Measurements from ENCODE around the gene CACHD1. TPM values are rescaled to one million over a fixed set of nuclear protein-coding genes. Genes with fewer than 3 reads are reported as not detected.
A peak's percentile ranks its signal among the peaks of the same experiment; 100 is the strongest.

The CACHD1 gene
- polyA plus RNA-seq, 1 of the 3 experiments (the other 2 are of a cell fraction) = 2.2 TPM

DNA sequence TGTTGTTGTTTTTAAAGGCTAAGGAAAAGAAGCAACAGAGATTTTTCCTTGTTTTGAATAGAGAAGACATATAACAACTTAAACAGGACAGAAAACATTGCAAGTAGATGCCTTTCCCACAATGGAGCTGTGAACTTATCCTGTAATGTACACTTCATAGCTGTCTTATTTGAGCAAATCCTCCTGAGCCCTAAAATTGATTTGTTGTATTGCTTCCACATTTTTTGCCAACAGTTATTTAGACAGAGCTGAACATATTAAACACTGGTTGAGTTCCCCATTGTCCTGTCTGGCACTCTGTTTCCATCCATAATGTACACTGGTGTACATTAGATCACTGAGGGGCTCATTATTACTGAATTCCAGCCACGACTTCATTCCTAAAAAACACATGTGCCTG is 32.2 kb downstream of the CACHD1 start (continued):
- TF ChIP-seq, protein P1, sequence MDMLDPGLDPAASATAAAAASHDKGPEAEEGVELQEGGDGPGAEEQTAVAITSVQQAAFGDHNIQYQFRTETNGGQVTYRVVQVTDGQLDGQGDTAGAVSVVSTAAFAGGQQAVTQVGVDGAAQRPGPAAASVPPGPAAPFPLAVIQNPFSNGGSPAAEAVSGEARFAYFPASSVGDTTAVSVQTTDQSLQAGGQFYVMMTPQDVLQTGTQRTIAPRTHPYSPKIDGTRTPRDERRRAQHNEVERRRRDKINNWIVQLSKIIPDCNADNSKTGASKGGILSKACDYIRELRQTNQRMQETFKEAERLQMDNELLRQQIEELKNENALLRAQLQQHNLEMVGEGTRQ (IDR thresholded peaks at IDR 0.05; ENCODE audit: borderline replicate concordance, low read depth, low read length) = no peak
- TF ChIP-seq, protein P2, sequence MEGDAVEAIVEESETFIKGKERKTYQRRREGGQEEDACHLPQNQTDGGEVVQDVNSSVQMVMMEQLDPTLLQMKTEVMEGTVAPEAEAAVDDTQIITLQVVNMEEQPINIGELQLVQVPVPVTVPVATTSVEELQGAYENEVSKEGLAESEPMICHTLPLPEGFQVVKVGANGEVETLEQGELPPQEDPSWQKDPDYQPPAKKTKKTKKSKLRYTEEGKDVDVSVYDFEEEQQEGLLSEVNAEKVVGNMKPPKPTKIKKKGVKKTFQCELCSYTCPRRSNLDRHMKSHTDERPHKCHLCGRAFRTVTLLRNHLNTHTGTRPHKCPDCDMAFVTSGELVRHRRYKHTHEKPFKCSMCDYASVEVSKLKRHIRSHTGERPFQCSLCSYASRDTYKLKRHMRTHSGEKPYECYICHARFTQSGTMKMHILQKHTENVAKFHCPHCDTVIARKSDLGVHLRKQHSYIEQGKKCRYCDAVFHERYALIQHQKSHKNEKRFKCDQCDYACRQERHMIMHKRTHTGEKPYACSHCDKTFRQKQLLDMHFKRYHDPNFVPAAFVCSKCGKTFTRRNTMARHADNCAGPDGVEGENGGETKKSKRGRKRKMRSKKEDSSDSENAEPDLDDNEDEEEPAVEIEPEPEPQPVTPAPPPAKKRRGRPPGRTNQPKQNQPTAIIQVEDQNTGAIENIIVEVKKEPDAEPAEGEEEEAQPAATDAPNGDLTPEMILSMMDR (IDR thresholded peaks at IDR 0.05) = no peak
- TF ChIP-seq GATA2 (CRISPR knock-in tag; IDR thresholded peaks at IDR 0.05) = no peak

DNA sequence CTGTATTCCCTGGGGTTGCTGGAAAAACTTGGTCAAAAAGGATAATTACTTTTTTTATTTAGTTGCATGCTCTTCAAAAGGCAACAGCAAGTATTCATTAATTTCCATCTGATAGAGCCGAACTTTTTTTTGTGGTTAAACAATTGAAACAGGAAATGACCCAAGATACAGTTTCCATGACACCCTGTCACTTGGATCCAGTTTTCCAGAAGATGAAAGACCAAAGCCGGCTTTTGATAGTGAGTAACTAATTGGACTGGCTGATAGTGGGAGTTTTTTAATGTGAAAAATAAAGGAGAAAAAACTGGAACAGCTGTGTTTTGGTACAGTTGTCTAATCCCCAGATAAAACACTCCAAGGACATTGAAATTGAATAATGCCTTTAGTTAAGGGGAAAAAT is 33.0 kb downstream of the CACHD1 start:
- no peaks in the 10 kb centered on the region for H3K9me3 ChIP-seq
- no peak overlapping the region for H3K4me2 ChIP-seq
- POLR2A ChIA-PET = no interaction called here
- peaks cover 4% of the 10 kb centered on the region for H3F3A ChIP-seq (replicated peaks; ENCODE audit: insufficient read depth)
- 34% methylated on average over 2 of the region's 2 CpGs for WGBS (ENCODE audit: low lambda C conversion rate)
- H4K20me1 ChIP-seq (ENCODE audit: insufficient read depth) = no peaks in the 10 kb centered on the region
- H3K79me2 ChIP-seq (ENCODE audit: insufficient read depth) = 0 out of 2 replicates have a peak, but pooled peaks cover 3% of the 10 kb centered on the region
- CTCF ChIA-PET = interaction anchor here (0.6 to 1.7 kb wide), 4 partner anchors 9 to 173 kb away, joined by 3 to 6 read pairs (median 4); no protein-coding TSS in a partner anchor
- no peak overlapping the region for H3K4me3 ChIP-seq (ENCODE audit: low read depth in 2 of 2, low read length in 1 of 2)
- peaks cover 16 to 38% of the 10 kb centered on the region in 2 experiments; a peak in 3 of 4 replicates for H3K4me1 ChIP-seq (ENCODE audit: control insufficient read depth in 1 of 2, insufficient read depth in 2 of 2, low read depth in 1 of 2, low read length in 1 of 2)
- H3K27me3 ChIP-seq (ENCODE audit: insufficient read depth) = no peaks in the 10 kb centered on the region
- DNase-seq = peak; percentile 55
- H3K27ac ChIP-seq (ENCODE audit: low read depth in 2 of 2, low read length in 1 of 2) = peak overlapping the region in 1 of 2 experiments; percentile 86; a peak in 1 of 4 replicates
- H2AFZ ChIP-seq (ENCODE audit: low read depth) = no peak overlapping the region
- H3K9ac ChIP-seq = no peak overlapping the region
- no peaks in the 10 kb centered on the region for H3K36me3 ChIP-seq (replicated peaks in 1 of 2; ENCODE audit: control insufficient read depth in 1 of 2, insufficient read depth in 2 of 2, low read length in 1 of 2)
- H3K9me2 ChIP-seq = no peaks in the 10 kb centered on the region
- no peak for TF ChIP-seq SMC3 (IDR thresholded peaks at IDR 0.05; ENCODE audit: low read depth, low read length)
- no peak for TF ChIP-seq EZH2phosphoT487 (IDR thresholded peaks at IDR 0.05; ENCODE audit: borderline replicate concordance, low read depth)
- TF ChIP-seq MEF2A (IDR thresholded peaks at IDR 0.05; ENCODE audit: borderline replicate concordance, low read depth) = no peak
- TF ChIP-seq GABPA (IDR thresholded peaks at IDR 0.05; ENCODE audit: low read depth) = no peak

DNA sequence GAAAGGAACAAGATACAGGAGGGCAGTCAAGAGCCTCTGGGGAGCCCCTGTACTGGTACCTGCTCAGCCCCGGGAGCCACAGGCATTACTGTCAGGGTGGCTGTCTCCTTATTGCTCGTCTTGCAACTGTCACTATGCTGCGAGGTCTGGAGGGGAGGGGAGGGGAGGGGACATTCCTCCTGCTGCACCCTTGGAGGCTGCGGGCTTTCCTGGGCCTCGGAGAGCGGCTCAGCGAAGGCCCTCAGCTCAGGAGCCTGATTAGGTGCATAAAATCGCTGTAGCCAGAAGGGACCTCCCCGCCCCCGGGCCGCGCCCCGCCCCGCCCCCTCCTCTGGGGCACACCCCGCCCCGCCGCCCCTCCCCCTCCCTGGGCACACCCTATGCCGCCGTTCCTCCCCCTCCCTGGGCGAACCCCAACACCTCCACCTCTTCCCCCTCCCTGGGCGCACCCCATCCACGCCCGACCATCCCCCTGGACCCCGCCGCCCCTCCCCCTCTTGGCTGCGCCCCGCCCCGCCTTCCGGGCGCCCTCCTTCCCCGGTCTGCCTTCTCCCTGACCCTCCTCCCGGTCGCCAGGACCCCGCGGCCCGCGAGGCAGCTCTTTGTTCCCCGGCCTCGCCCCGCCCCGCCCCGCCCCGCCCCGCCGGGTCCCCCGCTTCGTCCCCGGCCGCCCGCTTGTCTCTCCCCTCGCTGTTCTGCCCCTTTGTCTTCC is 35.5 kb downstream of the CACHD1 start:
- TF ChIP-seq, protein P3, sequence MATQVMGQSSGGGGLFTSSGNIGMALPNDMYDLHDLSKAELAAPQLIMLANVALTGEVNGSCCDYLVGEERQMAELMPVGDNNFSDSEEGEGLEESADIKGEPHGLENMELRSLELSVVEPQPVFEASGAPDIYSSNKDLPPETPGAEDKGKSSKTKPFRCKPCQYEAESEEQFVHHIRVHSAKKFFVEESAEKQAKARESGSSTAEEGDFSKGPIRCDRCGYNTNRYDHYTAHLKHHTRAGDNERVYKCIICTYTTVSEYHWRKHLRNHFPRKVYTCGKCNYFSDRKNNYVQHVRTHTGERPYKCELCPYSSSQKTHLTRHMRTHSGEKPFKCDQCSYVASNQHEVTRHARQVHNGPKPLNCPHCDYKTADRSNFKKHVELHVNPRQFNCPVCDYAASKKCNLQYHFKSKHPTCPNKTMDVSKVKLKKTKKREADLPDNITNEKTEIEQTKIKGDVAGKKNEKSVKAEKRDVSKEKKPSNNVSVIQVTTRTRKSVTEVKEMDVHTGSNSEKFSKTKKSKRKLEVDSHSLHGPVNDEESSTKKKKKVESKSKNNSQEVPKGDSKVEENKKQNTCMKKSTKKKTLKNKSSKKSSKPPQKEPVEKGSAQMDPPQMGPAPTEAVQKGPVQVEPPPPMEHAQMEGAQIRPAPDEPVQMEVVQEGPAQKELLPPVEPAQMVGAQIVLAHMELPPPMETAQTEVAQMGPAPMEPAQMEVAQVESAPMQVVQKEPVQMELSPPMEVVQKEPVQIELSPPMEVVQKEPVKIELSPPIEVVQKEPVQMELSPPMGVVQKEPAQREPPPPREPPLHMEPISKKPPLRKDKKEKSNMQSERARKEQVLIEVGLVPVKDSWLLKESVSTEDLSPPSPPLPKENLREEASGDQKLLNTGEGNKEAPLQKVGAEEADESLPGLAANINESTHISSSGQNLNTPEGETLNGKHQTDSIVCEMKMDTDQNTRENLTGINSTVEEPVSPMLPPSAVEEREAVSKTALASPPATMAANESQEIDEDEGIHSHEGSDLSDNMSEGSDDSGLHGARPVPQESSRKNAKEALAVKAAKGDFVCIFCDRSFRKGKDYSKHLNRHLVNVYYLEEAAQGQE (IDR thresholded peaks at IDR 0.05; ENCODE audit: low read depth, low read length) = no peak
- TF ChIP-seq CHD2 (IDR thresholded peaks at IDR 0.05; ENCODE audit: low read length, partially characterized antibody) = peak; percentile 8
- POLR2A ChIA-PET = interaction anchor here (1.4 kb wide), 1 partner anchor 11 kb away, joined by 3 read pairs; no protein-coding TSS in a partner anchor
- WGBS (ENCODE audit: low lambda C conversion rate) = 2% methylated on average over 36 of the region's 51 CpGs

More for the DNA sequence above, 35.5 kb downstream of the CACHD1 start:
- CTCF ChIA-PET = interaction anchor here (1.2 to 2.5 kb wide), 2 partner anchors 9 to 13 kb away, joined by 4 to 7 read pairs; no protein-coding TSS in a partner anchor
- Histone ChIP-seq H3K27me3 (ENCODE audit: insufficient read depth) (no peaks in the 10 kb centered on the region), H3K4me3 (ENCODE audit: low read depth in 2 of 2, low read length in 1 of 2) (peak overlapping the region; percentile 50 to 52), H2AFZ (ENCODE audit: low read depth) (peak overlapping the region; percentile 67; the same call in 1 of the 2 replicates), H3K9me2 (no peaks in the 10 kb centered on the region), H3K36me3 (replicated peaks in 1 of 2; ENCODE audit: control insufficient read depth in 1 of 2, insufficient read depth in 2 of 2, low read length in 1 of 2) (no peaks in the 10 kb centered on the region), H3K4me2 (peak overlapping the region; percentile 54), H3K4me1 (ENCODE audit: control insufficient read depth in 1 of 2, insufficient read depth in 2 of 2, low read depth in 1 of 2, low read length in 1 of 2) (peaks cover 16 to 41% of the 10 kb centered on the region in 2 experiments; a peak in 3 of 4 replicates), H3K79me2 (ENCODE audit: insufficient read depth) (peaks cover 7% of the 10 kb centered on the region; the same call in 1 of the 2 replicates), H3K27ac (ENCODE audit: low read depth in 2 of 2, low read length in 1 of 2) (peak overlapping the region in 1 of 2 experiments; percentile 76; a peak in 2 of 4 replicates), H3K9ac (peak overlapping the region; percentile 16; the same call in 1 of the 2 replicates), H4K20me1 (ENCODE audit: insufficient read depth) (no peaks in the 10 kb centered on the region), H3F3A (replicated peaks; ENCODE audit: insufficient read depth) (peaks cover 4% of the 10 kb centered on the region), H3K9me3 (no peaks in the 10 kb centered on the region)
- peak; percentile 94 for DNase-seq
